HepG2 (cell line): ENCODE data around the gene DCN. TPM values are rescaled to one million over a fixed set of nuclear protein-coding genes. Genes with fewer than 3 reads are reported as not detected.

Source experiments
- ATAC-seq: fragments of 200-7000 bp; cut with Tn5 transposase; 3 replicates; pipeline ENCODE4 v1.9.1; 2020; ENCODE audit warnings: mild to moderate bottlenecking, moderate library complexity
- BruUV-seq: library from RNA; stranded (reverse); fragments of 400-500 nt; replicated peaks from 2 replicates; lab custom pipeline; 2021; lab: Mats Ljungman, UMichigan
- CTCF ChIA-PET: fragments of 300-600 bp; formaldehyde crosslinking; extraction: SDS; loops from one replicate; lab custom pipeline; 2021; ENCODE audit warnings: low total read pairs, inconsistent platforms, low intra/inter-chr PET ratio; lab: Yijun Ruan, JAX
- POLR2A ChIA-PET: fragments of 350-600 bp; sonication (Branson Sonifier 250); formaldehyde crosslinking; loops from one replicate; lab custom pipeline; 2020; ENCODE audit warnings: antibody characterized with exemption, inconsistent platforms; lab: Yijun Ruan, JAX
- DNase-seq: peaks from one replicate; pipeline ENCODE4 v3.0.0-alpha.2; 2015; ENCODE audit warnings: low spot score
- FAIRE-seq: peaks from 3 replicates; lab custom pipeline; 2011; peaks lifted over from hg19 to GRCh38; lab: Jason Lieb, UNC
- H2AFZ ChIP-seq: one replicate; pipeline ENCODE4 v1.6.1; 2011; ENCODE audit warnings: low read length, inconsistent platforms
- H3K27ac ChIP-seq: fragments of 300-600 bp; 3 replicates; pipeline ENCODE4 v1.8.0; 2011; ENCODE audit warnings: mixed run types, mild to moderate bottlenecking, mixed read lengths, low read length, inconsistent platforms; ENCODE audit not compliant: insufficient read depth; ENCODE audit errors: extremely low read length
- H3K27me3 ChIP-seq, 2 experiments: fragments of 200-600 bp in 1 of 2; 2 replicates in 1 of 2; 3 replicates in 1 of 2; pipeline versions ENCODE4 v1.6.0 to v1.8.0; 2011; ENCODE audit warnings: low read length in 2 of 2, mild to moderate bottlenecking in 2 of 2, moderate library complexity in 2 of 2, inconsistent platforms in 1 of 2; ENCODE audit not compliant: insufficient read depth in 2 of 2, control insufficient read depth in 1 of 2
- H3K36me3 ChIP-seq, 2 experiments: fragments of 200-600 bp in 1 of 2; replicated peaks in 1 of 2; 2 replicates in 1 of 2; 3 replicates in 1 of 2; pipeline versions ENCODE4 v1.5.1 to v1.8.0; 2011; ENCODE audit warnings: low read length in 2 of 2, inconsistent platforms in 1 of 2; ENCODE audit not compliant: insufficient read depth in 2 of 2, control insufficient read depth in 1 of 2
- H3K4me1 ChIP-seq: 2 replicates; pipeline ENCODE4 v1.5.1; 2012; ENCODE audit warnings: low read length, inconsistent platforms; ENCODE audit not compliant: insufficient read depth
- H3K4me2 ChIP-seq: 2 replicates; pipeline ENCODE4 v1.6.0; 2011; ENCODE audit warnings: low read depth, low read length, inconsistent platforms
- H3K4me3 ChIP-seq, 3 experiments: fragments of 200-600 bp in 1 of 3; sonication (generic), shearing (Covaris generic) in 1 of 3; replicated peaks in 1 of 3; 2 replicates each; pipeline ENCODE4 v1.5.1; 2011 to 2016; ENCODE audit warnings: low read length in 3 of 3, inconsistent platforms in 2 of 3, low read depth in 2 of 3, mild to moderate bottlenecking in 2 of 3, control low read depth in 1 of 3, mixed read lengths in 1 of 3; ENCODE audit not compliant: insufficient read depth in 1 of 3
- H3K79me2 ChIP-seq: one replicate; pipeline ENCODE4 v1.6.1; 2011; ENCODE audit warnings: low read length, inconsistent platforms; ENCODE audit not compliant: insufficient read depth
- H3K9ac ChIP-seq: 2 replicates; pipeline ENCODE4 v1.6.0; 2011; ENCODE audit warnings: mild to moderate bottlenecking, low read depth, low read length, inconsistent platforms; ENCODE audit not compliant: insufficient read depth
- H3K9me3 ChIP-seq: 2 replicates; pipeline ENCODE4 v1.5.1; 2012; ENCODE audit warnings: mild to moderate bottlenecking, low read length
- H4K20me1 ChIP-seq: 2 replicates; pipeline ENCODE4 v1.6.0; 2011; ENCODE audit warnings: inconsistent platforms, mild to moderate bottlenecking, low read length, moderate library complexity; ENCODE audit not compliant: insufficient read depth
- AHR ChIP-seq: IDR thresholded peaks from 2 replicates; pipeline ENCODE4 v1.6.1; 2018; ENCODE audit warnings: missing genetic modification reagents, missing compliant biosample characterization
- ATF4 ChIP-seq, 2 experiments: fragments of 450-650 bp in 1 of 2; sonication (generic) in 1 of 2; formaldehyde crosslinking; IDR thresholded peaks; 2 replicates each; pipeline versions ENCODE4 v1.5.0 to v1.8.0; 2020 to 2022; ENCODE audit warnings: mild to moderate bottlenecking in 1 of 2, missing genetic modification reagents in 1 of 2
- BCL6 ChIP-seq: IDR thresholded peaks from 2 replicates; pipeline ENCODE4 v1.6.1; 2016; ENCODE audit warnings: missing genetic modification reagents, missing compliant biosample characterization
- BRD4 ChIP-seq: sonication (generic); formaldehyde crosslinking; IDR thresholded peaks from 2 replicates; pipeline ENCODE4 v1.4.0; 2020; ENCODE audit warnings: missing genetic modification reagents
- MAX ChIP-seq: IDR thresholded peaks from 2 replicates; pipeline ENCODE4 v1.6.1; 2012; ENCODE audit warnings: inconsistent platforms
- PCBP1 ChIP-seq: fragments of 200-400 bp; formaldehyde crosslinking; IDR thresholded peaks from 2 replicates; pipeline ENCODE4 v1.6.1; 2017; ENCODE audit warnings: mild to moderate bottlenecking, low read depth, low read length, borderline replicate concordance
- SAP130 ChIP-seq: IDR thresholded peaks from 2 replicates; pipeline ENCODE4 v1.6.1; 2016; ENCODE audit warnings: low read depth
- TERF1 ChIP-seq: sonication (generic); formaldehyde crosslinking; IDR thresholded peaks from 2 replicates; pipeline ENCODE4 v1.8.0; 2022; ENCODE audit warnings: mild to moderate bottlenecking, missing genetic modification reagents, moderate library complexity
- ZNF274 ChIP-seq: sonication (generic); formaldehyde crosslinking; IDR thresholded peaks from 2 replicates; pipeline ENCODE4 v1.5.1; 2020; ENCODE audit warnings: mild to moderate bottlenecking, missing genetic modification reagents
- ZNF407 ChIP-seq: sonication (generic); formaldehyde crosslinking; IDR thresholded peaks from one replicate; pipeline ENCODE4 v1.5.1; 2020; ENCODE audit warnings: mild to moderate bottlenecking, missing genetic modification reagents; ENCODE audit errors: not compliant biosample characterization
- WGBS: methylation state at CpG from one replicate; pipeline ENCODE4 v1.1.6; 2017; ENCODE audit warnings: low lambda C conversion rate; 5-methylcytosine and 5-hydroxymethylcytosine counted together
- in situ Hi-C: cut with HindIII; loops from 2 replicates; pipeline ENCODE4 v1.10.0; 2017; ENCODE audit warnings: low pct_unique_long_range_greater_than_20kb; ENCODE audit not compliant: extremely low pct_ligation_motif_present
- intact Hi-C: fragments of 100-400 bp; cut with micrococcal nuclease; formaldehyde crosslinking; loops from one replicate; pipeline ENCODE4 v1.10.0; 2022; ENCODE audit not compliant: unreplicated experiment
- polyA plus RNA-seq, 8 experiments: library from polyadenylated mRNA; depleted of rRNA in 3 of 8; stranded (reverse) in 7 of 8; unstranded in 1 of 8; fragments of >200 nt; fragmentation: Illumina TruSeq in 4 of 8; extraction: Trizol in 4 of 8; gene quantifications; 2 replicates each; pipeline versions ENCODE4 v1.2.1 to v1.2.3, GENCODE V29; 2011 to 2016; ENCODE audit warnings: low read depth in 4 of 8, missing spikeins in 1 of 8, mixed read lengths in 1 of 8; ENCODE audit not compliant: insufficient read depth in 1 of 8
- total RNA-seq, 5 experiments: library from RNA; depleted of rRNA; stranded (reverse); fragments of >200 nt; fragmentation: Illumina TruSeq; extraction: Trizol; gene quantifications; 2 replicates each; pipeline ENCODE4 v1.2.3, GENCODE V29; 2016; ENCODE audit warnings: low read depth in 1 of 5

DCN gene
- total and polyA plus RNA-seq, 2 of the 13 experiments (the other 11 are each of a cell fraction or from before 2014, with no cell fraction given) = not detected

GRCh38 chr12:91154131-91154530 lies 28.5 kb downstream of the DCN start:
- in situ Hi-C loops = no loop called here
- Histone ChIP-seq H3K4me3 (no peak overlapping the region), H3K4me1 (no peaks in the 10 kb centered on the region), H2AFZ (no peak overlapping the region), H3K4me2 (no peak overlapping the region), H3K27me3 (no peaks in the 10 kb centered on the region), H3K9me3 (no peaks in the 10 kb centered on the region), H3K79me2 (no peaks in the 10 kb centered on the region), H3K27ac (no peak overlapping the region), H3K36me3 (no peaks in the 10 kb centered on the region), H4K20me1 (no peaks in the 10 kb centered on the region), H3K9ac (no peak overlapping the region)
- DNase-seq = no peak
- POLR2A ChIA-PET = no interaction called here
- no peak for ATAC-seq
- CTCF ChIA-PET = no interaction called here
- BruUV-seq = no TSS peak
- WGBS = 2% methylated on average over 3 of the region's 3 CpGs
- TF ChIP-seq PCBP1 = no peak
- no peak for TF ChIP-seq TERF1 (CRISPR knock-in tag)
- TF ChIP-seq BCL6 (CRISPR knock-in tag) = no peak
- no peak for TF ChIP-seq ZNF407 (CRISPR knock-in tag)
- TF ChIP-seq SAP130 (CRISPR knock-in tag) = no peak
- no peak for TF ChIP-seq BRD4 (CRISPR knock-in tag)
- no peak for TF ChIP-seq ZNF274 (CRISPR knock-in tag)
- no peak for TF ChIP-seq ATF4 (CRISPR knock-in tag; IDR thresholded peaks at IDR 0.05)
- no peak for TF ChIP-seq MAX
- no peak for TF ChIP-seq AHR (CRISPR knock-in tag)
- FAIRE-seq = no peak
- intact Hi-C loops = no loop called here
